ENCODE data around the gene RHBDF2.

Gene RHBDF2

GRCh38 chr17:76437467-76438402 is 63.5 kb downstream of the RHBDF2 start:
- Histone ChIP-seq H3K36me3 (no peaks in the 10 kb centered on the region), H3K9me3 (no peaks in the 10 kb centered on the region), H3K27ac (no peak overlapping the region), H3K4me1 (ENCODE audit: control insufficient read depth in 1 of 2, insufficient read depth in 1 of 2, low read depth in 1 of 2, low read length in 1 of 2) (peaks cover 17 to 20% of the 10 kb centered on the region in 2 experiments), H3K27me3 (no peaks in the 10 kb centered on the region), H3K4me3 (ENCODE audit: low read depth in 1 of 2, low read length in 1 of 2) (no peak overlapping the region)
- TF ChIP-seq, protein P1, sequence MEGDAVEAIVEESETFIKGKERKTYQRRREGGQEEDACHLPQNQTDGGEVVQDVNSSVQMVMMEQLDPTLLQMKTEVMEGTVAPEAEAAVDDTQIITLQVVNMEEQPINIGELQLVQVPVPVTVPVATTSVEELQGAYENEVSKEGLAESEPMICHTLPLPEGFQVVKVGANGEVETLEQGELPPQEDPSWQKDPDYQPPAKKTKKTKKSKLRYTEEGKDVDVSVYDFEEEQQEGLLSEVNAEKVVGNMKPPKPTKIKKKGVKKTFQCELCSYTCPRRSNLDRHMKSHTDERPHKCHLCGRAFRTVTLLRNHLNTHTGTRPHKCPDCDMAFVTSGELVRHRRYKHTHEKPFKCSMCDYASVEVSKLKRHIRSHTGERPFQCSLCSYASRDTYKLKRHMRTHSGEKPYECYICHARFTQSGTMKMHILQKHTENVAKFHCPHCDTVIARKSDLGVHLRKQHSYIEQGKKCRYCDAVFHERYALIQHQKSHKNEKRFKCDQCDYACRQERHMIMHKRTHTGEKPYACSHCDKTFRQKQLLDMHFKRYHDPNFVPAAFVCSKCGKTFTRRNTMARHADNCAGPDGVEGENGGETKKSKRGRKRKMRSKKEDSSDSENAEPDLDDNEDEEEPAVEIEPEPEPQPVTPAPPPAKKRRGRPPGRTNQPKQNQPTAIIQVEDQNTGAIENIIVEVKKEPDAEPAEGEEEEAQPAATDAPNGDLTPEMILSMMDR (IDR thresholded peaks at IDR 0.05): no peak

GRCh38 chr17:76435751-76436150 is 65.5 kb downstream of the RHBDF2 start:
- Histone ChIP-seq H3K4me1 (ENCODE audit: control insufficient read depth in 1 of 2, insufficient read depth in 1 of 2, low read depth in 1 of 2, low read length in 1 of 2) (no peaks in the 10 kb centered on the region), H3K4me3 (ENCODE audit: low read depth in 1 of 2, low read length in 1 of 2) (no peak overlapping the region), H3K27ac (no peak overlapping the region), H3K9me3 (no peaks in the 10 kb centered on the region), H3K36me3 (no peaks in the 10 kb centered on the region), H3K27me3 (no peaks in the 10 kb centered on the region)
- TF ChIP-seq, protein P1 (IDR thresholded peaks at IDR 0.05): no peak

- Histone ChIP-seq H3K27ac (no peak overlapping the region), H3K36me3 (no peaks in the 10 kb centered on the region), H3K4me1 (ENCODE audit: control insufficient read depth in 1 of 2, insufficient read depth in 1 of 2, low read depth in 1 of 2, low read length in 1 of 2) (no peaks in the 10 kb centered on the region), H3K9me3 (no peaks in the 10 kb centered on the region), H3K27me3 (no peaks in the 10 kb centered on the region), H3K4me3 (ENCODE audit: low read depth in 1 of 2, low read length in 1 of 2) (no peak overlapping the region)
- TF ChIP-seq, protein P1 (IDR thresholded peaks at IDR 0.05): no peak
Observed at GRCh38 chr17:76434870-76435269, 66.4 kb downstream of the RHBDF2 start.

GRCh38 chr17:76433693-76434092 is 67.5 kb downstream of the RHBDF2 start:
- Histone ChIP-seq H3K27ac (no peak overlapping the region), H3K4me1 (ENCODE audit: control insufficient read depth in 1 of 2, insufficient read depth in 1 of 2, low read depth in 1 of 2, low read length in 1 of 2) (no peaks in the 10 kb centered on the region), H3K4me3 (ENCODE audit: low read depth in 1 of 2, low read length in 1 of 2) (no peak overlapping the region), H3K36me3 (no peaks in the 10 kb centered on the region), H3K27me3 (no peaks in the 10 kb centered on the region), H3K9me3 (no peaks in the 10 kb centered on the region)
- TF ChIP-seq, protein P1 (IDR thresholded peaks at IDR 0.05): no peak

- no peaks in the 10 kb centered on the region for H3K36me3 ChIP-seq
- H3K4me3 ChIP-seq (ENCODE audit: low read depth in 1 of 2, low read length in 1 of 2): no peak overlapping the region
- TF ChIP-seq, protein P1 (IDR thresholded peaks at IDR 0.05): no peak
- H3K27me3 ChIP-seq: no peaks in the 10 kb centered on the region
- H3K9me3 ChIP-seq: no peaks in the 10 kb centered on the region
- H3K27ac ChIP-seq: no peak overlapping the region
- H3K4me1 ChIP-seq (ENCODE audit: control insufficient read depth in 1 of 2, insufficient read depth in 1 of 2, low read depth in 1 of 2, low read length in 1 of 2): no peaks in the 10 kb centered on the region
Observed at GRCh38 chr17:76432712-76433336, 68.4 kb downstream of the RHBDF2 start.
